OCI-LY7 (cell line): ENCODE data around the gene SH3YL1.

Source experiments
- EZH2phosphoT487 ChIP-seq: fragments of 200-600 bp; sonication (generic); IDR thresholded peaks from 2 replicates; pipeline ENCODE4 v1.6.1; 2018; ENCODE audit warnings: low read depth, borderline replicate concordance, mild to moderate bottlenecking, mixed run types, antibody characterized with exemption, low read length, moderate library complexity, mixed read lengths
- TF ChIP-seq, protein P1 (sequence below): fragments of 200-600 bp; sonication (generic); conservative IDR thresholded peaks from 2 replicates; pipeline ENCODE4 v1.5.1; 2014; ENCODE audit warnings: mild to moderate bottlenecking, antibody characterized with exemption, low read length, moderate library complexity, mixed read lengths

DNA sequence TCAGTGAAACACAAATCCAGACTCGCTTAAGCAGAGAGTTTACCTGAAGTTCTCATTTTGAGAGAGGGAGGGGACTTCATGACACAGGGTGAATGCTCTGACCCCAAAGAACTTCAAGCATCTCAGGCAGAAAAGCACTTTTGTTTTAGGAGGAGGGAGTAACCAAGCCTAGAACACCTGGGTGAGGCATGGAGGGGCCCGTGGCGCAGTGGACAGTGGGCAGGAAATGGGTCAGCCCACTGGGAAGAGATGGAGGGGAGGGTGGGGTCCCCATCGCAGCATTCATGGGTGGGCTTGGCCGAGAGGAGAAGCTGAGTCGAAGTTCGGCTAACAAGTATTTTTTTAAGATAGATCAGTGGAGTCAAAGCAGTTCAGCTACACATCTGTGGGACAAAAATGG lies 67.9 kb downstream of the SH3YL1 start:
- TF ChIP-seq, protein P1, sequence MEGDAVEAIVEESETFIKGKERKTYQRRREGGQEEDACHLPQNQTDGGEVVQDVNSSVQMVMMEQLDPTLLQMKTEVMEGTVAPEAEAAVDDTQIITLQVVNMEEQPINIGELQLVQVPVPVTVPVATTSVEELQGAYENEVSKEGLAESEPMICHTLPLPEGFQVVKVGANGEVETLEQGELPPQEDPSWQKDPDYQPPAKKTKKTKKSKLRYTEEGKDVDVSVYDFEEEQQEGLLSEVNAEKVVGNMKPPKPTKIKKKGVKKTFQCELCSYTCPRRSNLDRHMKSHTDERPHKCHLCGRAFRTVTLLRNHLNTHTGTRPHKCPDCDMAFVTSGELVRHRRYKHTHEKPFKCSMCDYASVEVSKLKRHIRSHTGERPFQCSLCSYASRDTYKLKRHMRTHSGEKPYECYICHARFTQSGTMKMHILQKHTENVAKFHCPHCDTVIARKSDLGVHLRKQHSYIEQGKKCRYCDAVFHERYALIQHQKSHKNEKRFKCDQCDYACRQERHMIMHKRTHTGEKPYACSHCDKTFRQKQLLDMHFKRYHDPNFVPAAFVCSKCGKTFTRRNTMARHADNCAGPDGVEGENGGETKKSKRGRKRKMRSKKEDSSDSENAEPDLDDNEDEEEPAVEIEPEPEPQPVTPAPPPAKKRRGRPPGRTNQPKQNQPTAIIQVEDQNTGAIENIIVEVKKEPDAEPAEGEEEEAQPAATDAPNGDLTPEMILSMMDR: no peak
- TF ChIP-seq EZH2phosphoT487: no peak
